Stimulated activated CD8-positive, alpha-beta memory T cell treated with anti-CD3 and anti-CD28 coated beads, Interleukin-4, amount 100 ng/mL, for 4 hours (primary cell): ENCODE results near the gene GABRR1.

Source experiments
- DNase-seq, 2 donors: peaks; one replicate each; pipeline ENCODE4 v3.0.0-alpha.2; 2020; ENCODE audit warnings: low read depth in 2 of 2, low spot score in 1 of 2

GABRR1 gene

GRCh38 chr6:89216411-89216810 lies 747 bp downstream of the GABRR1 start:
- DNase-seq, result no peak

GRCh38 chr6:89215391-89215790 lies 1.8 kb downstream of the GABRR1 start:
- no peak for DNase-seq

GRCh38 chr6:89214197-89214596 lies 3.0 kb downstream of the GABRR1 start:
- DNase-seq, result no peak

GRCh38 chr6:89212472-89212871 lies 4.7 kb downstream of the GABRR1 start:
- DNase-seq, result no peak

- DNase-seq, result no peak
Observed at GRCh38 chr6:89209457-89209856, 7.7 kb downstream of the GABRR1 start.

GRCh38 chr6:89208551-89208950 lies 8.6 kb downstream of the GABRR1 start:
- no peak for DNase-seq

GRCh38 chr6:89205819-89206218 lies 11.3 kb downstream of the GABRR1 start:
- DNase-seq, result no peak

- DNase-seq, result no peak
Observed at GRCh38 chr6:89204096-89204495, 13.1 kb downstream of the GABRR1 start.

GRCh38 chr6:89200706-89201215 lies 16.4 kb downstream of the GABRR1 start:
- no peak for DNase-seq

- DNase-seq, result no peak
Observed at GRCh38 chr6:89199579-89199978, 17.6 kb downstream of the GABRR1 start.

- DNase-seq, result no peak
Observed at GRCh38 chr6:89198235-89198634, 18.9 kb downstream of the GABRR1 start.

- no peak for DNase-seq
Observed at GRCh38 chr6:89197141-89197540, 20.0 kb downstream of the GABRR1 start.

- DNase-seq, result no peak
Observed at GRCh38 chr6:89194559-89194958, 22.6 kb downstream of the GABRR1 start.

GRCh38 chr6:89190741-89191140 lies 26.4 kb downstream of the GABRR1 start:
- no peak for DNase-seq

GRCh38 chr6:89187504-89187903 lies 29.7 kb downstream of the GABRR1 start:
- no peak for DNase-seq

GRCh38 chr6:89186762-89187161 lies 30.4 kb downstream of the GABRR1 start:
- DNase-seq, result no peak

- no peak for DNase-seq
Observed at GRCh38 chr6:89184344-89184743, 32.8 kb downstream of the GABRR1 start.

- no peak for DNase-seq
Observed at GRCh38 chr6:89183294-89183693, 33.9 kb downstream of the GABRR1 start.

GRCh38 chr6:89180971-89181370 lies 36.2 kb downstream of the GABRR1 start:
- no peak for DNase-seq

GRCh38 chr6:89180112-89180511 lies 37.0 kb downstream of the GABRR1 start:
- DNase-seq, result no peak

- DNase-seq, result no peak
Observed at GRCh38 chr6:89173634-89174033, 43.5 kb downstream of the GABRR1 start.

GRCh38 chr6:89172131-89172530 lies 45.0 kb downstream of the GABRR1 start:
- no peak for DNase-seq

- no peak for DNase-seq
Observed at GRCh38 chr6:89162047-89162371, 55.1 kb downstream of the GABRR1 start.
